ENCODE data around the gene RIN3.

RIN3 gene

GRCh38 chr14:92519246-92520101, 5.9 kb downstream of the RIN3 start:
- TF ChIP-seq CTCF (IDR thresholded peaks at IDR 0.05; ENCODE audit: extremely low read depth, insufficient read depth, missing control alignments), result no peak
- in situ Hi-C loops (cut with MboI; ENCODE audit: low pct_unique_long_range_greater_than_20kb, low sequenced_read_pairs, unreplicated experiment), result no loop called here
- no peak for DNase-seq (ENCODE audit: low spot score)

GRCh38 chr14:92520102-92521057, 6.8 kb downstream of the RIN3 start:
- TF ChIP-seq CTCF (IDR thresholded peaks at IDR 0.05; ENCODE audit: extremely low read depth, insufficient read depth, missing control alignments), result no peak
- in situ Hi-C loops (cut with MboI; ENCODE audit: low pct_unique_long_range_greater_than_20kb, low sequenced_read_pairs, unreplicated experiment), result no loop called here
- DNase-seq (ENCODE audit: low spot score), result no peak

- no peak for TF ChIP-seq CTCF (IDR thresholded peaks at IDR 0.05; ENCODE audit: extremely low read depth, insufficient read depth, missing control alignments)
- DNase-seq (ENCODE audit: low spot score), result no peak
- in situ Hi-C loops (cut with MboI; ENCODE audit: low pct_unique_long_range_greater_than_20kb, low sequenced_read_pairs, unreplicated experiment), result no loop called here
Observed at GRCh38 chr14:92521058-92521415, 7.5 kb downstream of the RIN3 start.

- in situ Hi-C loops (cut with MboI; ENCODE audit: low pct_unique_long_range_greater_than_20kb, low sequenced_read_pairs, unreplicated experiment), result no loop called here
- DNase-seq (ENCODE audit: low spot score), result no peak
- TF ChIP-seq CTCF (IDR thresholded peaks at IDR 0.05; ENCODE audit: extremely low read depth, insufficient read depth, missing control alignments), result no peak
Observed at GRCh38 chr14:92523752-92524151, 10.2 kb downstream of the RIN3 start.

- no peak for TF ChIP-seq CTCF (IDR thresholded peaks at IDR 0.05; ENCODE audit: extremely low read depth, insufficient read depth, missing control alignments)
- no peak for DNase-seq (ENCODE audit: low spot score)
Observed at GRCh38 chr14:92524602-92525185, 11.1 kb downstream of the RIN3 start.

GRCh38 chr14:92525322-92526095, 11.9 kb downstream of the RIN3 start:
- in situ Hi-C loops (cut with MboI; ENCODE audit: low pct_unique_long_range_greater_than_20kb, low sequenced_read_pairs, unreplicated experiment), result no loop called here
- DNase-seq (ENCODE audit: low spot score), result no peak
- no peak for TF ChIP-seq CTCF (IDR thresholded peaks at IDR 0.05; ENCODE audit: extremely low read depth, insufficient read depth, missing control alignments)

More at GRCh38 chr14:92524602-92525185, 11.1 kb downstream of the RIN3 start:
- in situ Hi-C loops (cut with MboI; ENCODE audit: low pct_unique_long_range_greater_than_20kb, low sequenced_read_pairs, unreplicated experiment), result no loop called here
